Endothelial cell (in vitro differentiated cells): Measurements from ENCODE around the gene CRK. TPM values are rescaled to one million over a fixed set of nuclear protein-coding genes. Genes with fewer than 3 reads are reported as not detected.
"Not testable (repeated sequence)": the region's sequence is repeated elsewhere in the genome, so short reads cannot be mapped to it uniquely, and the experiment has no call there.

Experiments used
- DNase-seq: peaks from one replicate; pipeline ENCODE4 v3.0.0; 2021; ENCODE audit warnings: low spot score
- H3K27ac Mint-ChIP-seq: one replicate; pipeline ENCODE4 v1.8.0; 2021; ENCODE audit warnings: mixed read lengths, inconsistent platforms; ENCODE audit not compliant: unreplicated experiment
- H3K27me3 Mint-ChIP-seq: one replicate; pipeline ENCODE4 v1.8.0; 2021; ENCODE audit warnings: mild to moderate bottlenecking, moderate library complexity, mixed read lengths, inconsistent platforms; ENCODE audit not compliant: unreplicated experiment
- H3K36me3 Mint-ChIP-seq: one replicate; pipeline ENCODE4 v1.8.0; 2021; ENCODE audit warnings: mild to moderate bottlenecking, low read depth, mixed read lengths, inconsistent platforms; ENCODE audit not compliant: unreplicated experiment
- H3K4me1 Mint-ChIP-seq: one replicate; pipeline ENCODE4 v1.8.0; 2021; ENCODE audit warnings: mild to moderate bottlenecking, mixed read lengths, inconsistent platforms; ENCODE audit not compliant: unreplicated experiment
- H3K4me3 Mint-ChIP-seq: one replicate; pipeline ENCODE4 v1.8.0; 2021; ENCODE audit warnings: mild to moderate bottlenecking, mixed read lengths, inconsistent platforms; ENCODE audit not compliant: unreplicated experiment
- H3K9me3 Mint-ChIP-seq: one replicate; pipeline ENCODE4 v1.8.0; 2021; ENCODE audit warnings: mixed read lengths, inconsistent platforms; ENCODE audit not compliant: unreplicated experiment
- total RNA-seq: library from RNA; stranded (reverse); fragmentation: NEBNext Ultra II Directional; extraction: Animal tissue kit (Norgen Biotek cat#: 25700); gene quantifications from one replicate; pipeline ENCODE4 v1.2.1, GENCODE V29; 2021; ENCODE audit not compliant: unreplicated experiment
- TF ChIP-seq, protein P1 (sequence below): fragments of 200-600 bp; sonication (generic); IDR thresholded peaks from one replicate; pipeline ENCODE4 v1.5.0; 2021; ENCODE audit warnings: antibody characterized with exemption; ENCODE audit not compliant: unreplicated experiment

CRK gene
- total RNA-seq, 1 donor from 2014 or later, result 119 TPM

DNA sequence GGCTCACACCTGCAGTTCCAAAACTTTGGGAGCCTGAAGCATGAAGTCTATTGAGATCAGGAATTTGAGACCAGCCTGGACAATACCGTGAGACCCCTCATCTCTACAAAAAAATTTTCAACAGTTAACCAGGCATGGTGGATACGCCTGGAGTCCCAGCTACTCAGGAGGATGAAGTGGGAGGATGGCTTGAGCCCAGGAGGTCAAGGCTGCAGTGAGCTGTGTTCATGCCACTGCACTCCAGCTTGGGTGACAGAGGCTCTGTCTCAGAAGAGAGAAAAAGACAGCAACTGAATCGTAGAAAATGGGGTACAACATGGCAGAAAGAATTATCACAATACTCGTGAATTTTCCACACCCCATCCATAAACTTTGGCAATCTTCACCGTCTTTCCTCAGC lies 3.2 kb downstream of the CRK start:
- H3K9me3 Mint-ChIP-seq, result no peaks in the 10 kb centered on the region
- TF ChIP-seq, protein P1, sequence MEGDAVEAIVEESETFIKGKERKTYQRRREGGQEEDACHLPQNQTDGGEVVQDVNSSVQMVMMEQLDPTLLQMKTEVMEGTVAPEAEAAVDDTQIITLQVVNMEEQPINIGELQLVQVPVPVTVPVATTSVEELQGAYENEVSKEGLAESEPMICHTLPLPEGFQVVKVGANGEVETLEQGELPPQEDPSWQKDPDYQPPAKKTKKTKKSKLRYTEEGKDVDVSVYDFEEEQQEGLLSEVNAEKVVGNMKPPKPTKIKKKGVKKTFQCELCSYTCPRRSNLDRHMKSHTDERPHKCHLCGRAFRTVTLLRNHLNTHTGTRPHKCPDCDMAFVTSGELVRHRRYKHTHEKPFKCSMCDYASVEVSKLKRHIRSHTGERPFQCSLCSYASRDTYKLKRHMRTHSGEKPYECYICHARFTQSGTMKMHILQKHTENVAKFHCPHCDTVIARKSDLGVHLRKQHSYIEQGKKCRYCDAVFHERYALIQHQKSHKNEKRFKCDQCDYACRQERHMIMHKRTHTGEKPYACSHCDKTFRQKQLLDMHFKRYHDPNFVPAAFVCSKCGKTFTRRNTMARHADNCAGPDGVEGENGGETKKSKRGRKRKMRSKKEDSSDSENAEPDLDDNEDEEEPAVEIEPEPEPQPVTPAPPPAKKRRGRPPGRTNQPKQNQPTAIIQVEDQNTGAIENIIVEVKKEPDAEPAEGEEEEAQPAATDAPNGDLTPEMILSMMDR, result no peak
- H3K36me3 Mint-ChIP-seq, result peaks cover 21% of the 10 kb centered on the region
- peaks cover 47% of the 10 kb centered on the region for H3K4me1 Mint-ChIP-seq
- H3K4me3 Mint-ChIP-seq, result peak overlapping the region; percentile 80
- peak overlapping the region; percentile 70 for H3K27ac Mint-ChIP-seq
- H3K27me3 Mint-ChIP-seq, result peaks cover 16% of the 10 kb centered on the region
- DNase-seq, result no peak

DNA sequence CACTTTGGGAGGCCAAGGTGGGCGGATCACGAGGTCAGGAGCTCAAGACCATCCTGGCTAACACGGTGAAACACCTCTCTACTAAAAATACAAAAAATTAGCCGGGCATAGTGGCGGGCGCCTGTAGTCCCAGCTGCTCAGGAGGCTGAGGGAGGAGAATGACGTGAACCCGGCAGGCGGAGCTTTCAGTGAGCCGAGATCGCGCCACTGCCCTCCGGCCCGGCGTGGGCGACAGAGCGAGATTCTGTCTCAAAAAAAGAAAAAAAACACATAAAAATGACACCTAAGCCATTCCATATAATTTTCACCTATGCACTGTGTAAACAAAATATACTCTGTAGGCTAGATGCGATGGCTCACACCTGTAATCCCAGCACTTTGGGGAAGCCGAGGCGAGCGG lies 5.8 kb downstream of the CRK start:
- not testable (repeated sequence) for H3K27ac Mint-ChIP-seq, DNase-seq, H3K9me3 Mint-ChIP-seq, H3K4me3 Mint-ChIP-seq
- Mint-ChIP-seq H3K4me1 (peaks cover 69% of the 10 kb centered on the region), H3K27me3 (peaks cover 11% of the 10 kb centered on the region), H3K36me3 (peaks cover 34% of the 10 kb centered on the region)

DNA sequence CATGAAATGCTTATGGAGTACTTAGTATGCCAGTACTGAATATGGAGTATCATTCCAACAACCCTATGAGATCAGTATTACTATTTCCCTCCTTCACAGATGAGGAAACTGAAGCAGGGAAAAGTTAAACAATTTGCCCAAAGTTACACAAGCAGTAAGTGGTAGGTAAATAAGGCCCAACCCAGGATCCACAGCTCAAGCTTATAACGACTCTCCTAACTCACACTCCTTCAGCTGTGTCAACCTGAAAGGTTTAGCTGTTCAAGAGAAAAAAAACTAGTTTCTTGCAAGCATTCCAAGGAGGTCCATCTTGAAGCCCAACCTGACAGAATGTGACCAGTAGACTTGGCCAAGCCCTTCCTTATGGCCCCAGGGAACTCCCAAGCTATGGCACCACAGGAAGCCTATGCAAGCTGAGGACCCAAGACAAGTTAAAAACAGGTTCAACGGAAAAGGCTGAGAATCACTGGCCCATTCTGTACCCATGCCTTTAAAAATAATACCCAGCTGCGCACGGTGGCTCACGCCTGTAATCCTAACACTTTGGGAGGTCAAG lies 6.5 kb downstream of the CRK start:
- Mint-ChIP-seq H3K9me3 (no peaks in the 10 kb centered on the region), H3K4me3 (peak overlapping the region; percentile 66), H3K4me1 (peaks cover 67% of the 10 kb centered on the region), H3K36me3 (peaks cover 31% of the 10 kb centered on the region), H3K27ac (peak overlapping the region; percentile 57), H3K27me3 (peaks cover 6% of the 10 kb centered on the region)
- TF ChIP-seq, protein P1, result no peak
- no peak for DNase-seq

DNA sequence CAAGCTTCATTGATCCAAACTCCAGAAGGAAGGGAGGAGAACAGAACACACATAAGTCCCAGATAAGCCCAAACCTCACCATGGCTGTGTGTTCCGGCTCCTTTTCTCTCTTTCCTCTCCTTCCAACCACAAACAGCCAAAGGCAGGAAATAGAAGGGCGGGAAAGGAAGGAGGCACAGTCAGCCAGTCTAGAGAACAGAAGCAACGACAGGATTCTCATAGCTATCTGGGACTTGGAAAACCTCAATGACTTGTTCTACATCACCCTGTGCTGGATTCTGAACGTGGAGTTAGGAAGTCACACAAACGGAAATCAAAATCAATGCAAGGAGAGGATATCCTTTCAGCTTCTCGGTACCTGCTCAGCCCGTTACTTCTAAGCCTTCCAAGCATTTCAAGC lies 9.0 kb downstream of the CRK start:
- Mint-ChIP-seq H3K9me3 (no peaks in the 10 kb centered on the region), H3K27me3 (peaks cover 3% of the 10 kb centered on the region), H3K4me3 (peak overlapping the region; percentile 76), H3K36me3 (peaks cover 30% of the 10 kb centered on the region), H3K27ac (peak overlapping the region; percentile 97), H3K4me1 (peaks cover 48% of the 10 kb centered on the region)
- TF ChIP-seq, protein P1, result no peak
- DNase-seq, result peak; percentile 32

DNA sequence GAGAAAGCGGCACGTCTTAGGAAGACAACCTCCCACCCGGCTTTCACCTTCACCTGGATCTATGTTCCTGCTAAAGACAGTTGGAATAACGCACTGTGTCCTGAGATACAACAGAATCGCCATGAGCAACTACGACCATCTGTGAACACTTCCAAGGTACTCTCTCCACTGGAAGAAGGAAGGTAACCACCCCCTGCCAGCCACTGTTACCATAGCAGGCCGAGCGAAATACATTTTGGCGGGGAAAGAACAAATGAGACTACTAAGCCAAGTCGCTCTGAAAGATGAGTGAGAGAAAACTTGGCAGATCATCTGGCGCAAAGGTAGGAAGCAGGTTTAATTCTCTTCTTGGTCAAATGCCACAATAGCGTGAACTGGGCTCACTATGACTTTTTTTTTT lies 9.8 kb downstream of the CRK start:
- Mint-ChIP-seq H3K27ac (peak overlapping the region; percentile 97), H3K27me3 (peaks cover 3% of the 10 kb centered on the region), H3K36me3 (peaks cover 30% of the 10 kb centered on the region), H3K4me1 (peaks cover 43% of the 10 kb centered on the region), H3K9me3 (no peaks in the 10 kb centered on the region), H3K4me3 (peak overlapping the region; percentile 79)
- TF ChIP-seq, protein P1, result no peak
- DNase-seq, result no peak

DNA sequence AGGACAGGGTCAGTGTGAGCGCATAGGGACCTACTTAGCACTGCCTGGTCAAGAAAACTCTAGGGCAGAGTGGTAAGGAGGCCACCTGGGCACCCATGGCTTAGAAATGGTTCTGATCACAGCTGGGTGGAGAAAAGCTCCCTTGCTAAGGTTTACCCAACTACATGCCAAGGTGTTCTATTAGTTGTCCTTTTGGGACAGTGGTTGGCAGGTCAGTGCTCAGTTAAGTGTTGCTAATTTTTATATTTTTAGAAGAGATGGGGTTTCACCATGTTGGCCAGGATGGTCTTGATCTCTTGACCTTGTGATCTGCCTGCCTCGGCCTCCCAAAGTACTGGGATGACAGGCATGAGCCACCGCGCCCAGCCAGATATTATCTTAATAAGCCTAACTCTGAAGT lies 10.3 kb downstream of the CRK start:
- Mint-ChIP-seq H3K4me3 (peak overlapping the region; percentile 79), H3K4me1 (peaks cover 43% of the 10 kb centered on the region), H3K36me3 (peaks cover 30% of the 10 kb centered on the region), H3K27ac (peak overlapping the region; percentile 97)
- H3K9me3 Mint-ChIP-seq, H3K27me3 Mint-ChIP-seq, DNase-seq: not testable (repeated sequence)

DNA sequence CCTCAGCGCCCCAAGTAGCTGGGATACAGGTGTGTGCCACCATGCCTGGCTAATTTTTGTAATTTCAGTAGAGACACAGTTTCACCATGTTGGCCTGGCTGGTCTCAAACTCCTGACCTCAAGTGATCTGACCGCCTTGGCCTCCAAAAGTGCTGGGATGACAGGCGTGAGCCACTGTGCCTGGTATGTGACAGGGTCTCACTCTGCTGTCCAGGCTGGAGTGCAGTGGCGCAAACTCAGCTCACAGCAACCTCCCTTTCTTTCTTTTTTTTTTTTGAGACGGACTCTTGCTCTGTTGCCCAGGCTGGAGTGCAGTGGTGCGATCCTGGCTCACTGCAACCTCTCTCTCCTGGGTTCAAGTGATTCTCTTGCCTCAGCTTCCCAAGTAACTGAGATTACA lies 13.3 kb downstream of the CRK start:
- H3K27ac Mint-ChIP-seq, H3K9me3 Mint-ChIP-seq, H3K4me3 Mint-ChIP-seq, H3K27me3 Mint-ChIP-seq, DNase-seq: not testable (repeated sequence)
- Mint-ChIP-seq H3K4me1 (peaks cover 36% of the 10 kb centered on the region), H3K36me3 (peaks cover 30% of the 10 kb centered on the region)
